ENCODE results near the gene ESRRA. TPM values are rescaled to one million over a fixed set of nuclear protein-coding genes. Genes with fewer than 3 reads are reported as not detected.

Gene ESRRA
- total RNA-seq, 5 donors from 2014 or later (not counting 1 experiment from before 2014, with no cell fraction given), result 20.2 to 43.1 (median 39.7) TPM

DNA sequence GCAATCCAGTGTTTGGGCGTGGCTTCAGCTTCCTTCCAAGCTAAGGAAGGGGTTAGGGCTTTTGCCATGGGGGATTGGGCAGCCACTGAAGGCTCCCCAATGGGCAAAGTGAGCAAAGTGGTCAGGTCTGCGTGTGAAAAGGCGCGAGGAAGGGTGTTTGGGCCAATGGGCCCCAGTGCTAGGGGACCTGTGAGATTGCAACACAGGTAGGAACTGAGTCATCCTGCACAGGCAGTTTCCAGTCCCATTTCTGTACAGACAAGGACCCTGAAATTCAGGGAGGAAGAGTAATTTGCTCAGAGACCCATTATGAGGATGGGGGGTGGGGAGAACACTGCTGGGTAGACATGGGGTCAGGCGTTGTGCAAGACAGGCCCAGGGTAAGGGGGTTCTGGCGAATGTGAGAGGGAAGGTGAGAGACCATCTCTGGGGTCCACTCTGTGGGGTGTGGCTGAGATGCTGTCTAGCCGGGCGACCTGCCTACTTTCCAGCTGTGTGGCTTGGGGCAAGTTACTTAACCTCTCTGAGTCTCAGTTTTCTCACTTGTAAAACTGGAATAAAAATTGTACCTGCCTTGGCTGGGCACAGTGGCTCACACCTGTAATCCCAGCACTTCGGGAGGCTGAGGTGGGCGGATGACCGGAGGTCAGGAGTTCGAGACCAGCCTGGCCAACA is 42.0 kb downstream of the ESRRA start:
- no peak overlapping the region for H3K4me3 ChIP-seq (ENCODE audit: control insufficient read depth in 1 of 2, extremely low read depth in 1 of 2, low read length in 1 of 2)
- H3K4me3 Mint-ChIP-seq, result no peak overlapping the region
- no peak for ATAC-seq (replicated peaks in 1 of 4)
- no peaks in the 10 kb centered on the region for H3K27me3 Mint-ChIP-seq
- peaks cover 0 to 17% of the 10 kb centered on the region in 2 experiments for H3K4me1 ChIP-seq (ENCODE audit: control insufficient read depth in 1 of 2, extremely low read depth in 1 of 2, insufficient read depth in 2 of 2, low read length in 2 of 2)
- no peaks in the 10 kb centered on the region for H3K9me3 ChIP-seq
- peaks cover 5 to 9% (median 8%) of the 10 kb centered on the region in 3 donors for H3K4me1 Mint-ChIP-seq
- peaks cover 34 to 46% of the 10 kb centered on the region in 2 donors for H3K36me3 ChIP-seq (ENCODE audit: control insufficient read depth in 2 of 2, extremely low read depth in 1 of 2, insufficient read depth in 1 of 2, low read length in 1 of 2)
- WGBS (ENCODE audit: insufficient coverage), result 85% methylated on average over 9 of the region's 12 CpGs
- H3K9me3 Mint-ChIP-seq, result no peaks in the 10 kb centered on the region
- H3K27ac Mint-ChIP-seq, result no peak overlapping the region
- no peak for DNase-seq
- peaks cover 16% of the 10 kb centered on the region for H3K36me3 Mint-ChIP-seq
- no peaks in the 10 kb centered on the region for H3K27me3 ChIP-seq (replicated peaks in 1 of 2; ENCODE audit: control insufficient read depth in 2 of 2, extremely low read depth in 1 of 2, insufficient read depth in 2 of 2, low read length in 1 of 2)
- no peak overlapping the region for H3K27ac ChIP-seq (ENCODE audit: low read length)
- POLR2A ChIA-PET, result no interaction called here
- CTCF ChIA-PET, result interaction anchor here in 1 of 2 donors (0.6 kb wide), 1 partner anchor 764 kb away, joined by 3 read pairs; the partner anchor contains the start of gene TM7SF2

DNA sequence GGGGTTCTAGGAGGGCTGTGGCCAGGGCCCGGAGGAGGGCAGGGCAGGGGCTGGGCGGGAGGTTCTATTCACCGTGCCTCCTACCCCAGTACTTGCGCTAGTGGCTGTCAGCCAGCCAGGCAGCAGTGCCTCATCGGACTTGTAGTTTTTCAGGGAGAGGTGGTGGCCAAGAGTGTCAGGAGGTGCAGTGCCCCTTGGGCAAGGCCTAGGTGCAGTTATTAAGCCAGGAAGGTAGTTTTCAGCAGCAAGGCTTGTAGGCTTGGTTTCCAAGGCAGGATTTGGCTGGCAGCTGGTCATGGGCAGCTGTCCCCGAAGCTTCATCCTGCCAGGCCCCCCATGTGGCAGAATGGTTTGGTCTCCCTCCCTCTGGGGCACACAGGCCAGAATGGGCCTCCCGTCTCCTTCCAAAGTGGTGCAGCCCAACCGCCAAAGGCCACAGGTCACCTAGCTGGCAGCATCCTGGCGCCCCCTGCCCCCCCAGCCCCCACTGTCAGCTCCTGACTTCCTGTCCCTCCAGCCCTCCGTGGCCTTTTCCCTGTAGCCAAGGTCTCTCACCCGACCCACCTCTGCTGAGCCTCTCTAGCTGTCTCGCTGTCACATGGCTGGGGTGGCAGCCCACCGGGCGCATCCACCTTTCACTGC is 43.2 kb downstream of the ESRRA start:
- Mint-ChIP-seq H3K9me3 (no peaks in the 10 kb centered on the region), H3K27me3 (no peaks in the 10 kb centered on the region), H3K4me3 (no peak overlapping the region), H3K36me3 (peaks cover 16% of the 10 kb centered on the region), H3K4me1 (peaks cover 3 to 8% (median 6%) of the 10 kb centered on the region in 3 donors), H3K27ac (peak overlapping the region in 1 of 2 donors; percentile 39)
- no peaks in the 10 kb centered on the region for H3K27me3 ChIP-seq (replicated peaks in 1 of 2; ENCODE audit: control insufficient read depth in 2 of 2, extremely low read depth in 1 of 2, insufficient read depth in 2 of 2, low read length in 1 of 2)
- no peaks in the 10 kb centered on the region for H3K9me3 ChIP-seq
- WGBS (ENCODE audit: insufficient coverage), result 96% methylated on average over 13 of the region's 14 CpGs
- ChIA-PET CTCF (interaction anchor here (0.6 kb wide), 3 partner anchors 69 to 763 kb away, joined by 3 to 4 read pairs (median 3); partner anchors contain the start of gene TM7SF2 (in 1 of the 2)), POLR2A (interaction anchor here in 1 of 2 donors (0.6 kb wide), 1 partner anchor 592 kb away, joined by 3 read pairs; no protein-coding TSS in a partner anchor)
- DNase-seq (no peak), ATAC-seq (replicated peaks in 1 of 4) (no peak)
- H3K36me3 ChIP-seq (ENCODE audit: control insufficient read depth in 2 of 2, extremely low read depth in 1 of 2, insufficient read depth in 1 of 2, low read length in 1 of 2), result peaks cover 38 to 51% of the 10 kb centered on the region in 2 donors
- H3K4me1 ChIP-seq (ENCODE audit: control insufficient read depth in 1 of 2, extremely low read depth in 1 of 2, insufficient read depth in 2 of 2, low read length in 2 of 2), result peaks cover 0 to 8% of the 10 kb centered on the region in 2 experiments
- H3K27ac ChIP-seq (ENCODE audit: low read length), result no peak overlapping the region
- H3K4me3 ChIP-seq (ENCODE audit: control insufficient read depth in 1 of 2, extremely low read depth in 1 of 2, low read length in 1 of 2), result no peak overlapping the region

DNA sequence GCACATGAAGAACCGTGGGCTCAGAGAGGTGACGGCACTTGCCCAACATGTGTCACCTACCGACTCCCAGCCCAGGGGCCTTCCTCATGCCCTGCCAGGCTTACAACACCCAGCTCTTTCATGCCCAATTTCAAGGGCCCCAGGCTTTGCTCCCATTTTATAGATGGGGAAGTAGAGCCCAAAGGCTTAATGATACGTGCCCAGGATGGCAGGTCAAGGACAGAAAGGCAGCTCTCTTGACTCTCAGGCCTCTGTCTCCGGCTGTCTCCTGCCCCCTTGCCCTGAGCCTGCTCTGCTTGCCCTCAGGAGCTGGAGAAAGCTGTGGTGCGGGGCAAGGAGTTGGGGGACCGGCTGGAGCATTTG is 43.7 kb downstream of the ESRRA start:
- Mint-ChIP-seq H3K9me3 (no peaks in the 10 kb centered on the region), H3K4me3 (no peak overlapping the region), H3K27ac (peak overlapping the region in 1 of 2 donors; percentile 39), H3K36me3 (peaks cover 16% of the 10 kb centered on the region), H3K27me3 (no peaks in the 10 kb centered on the region), H3K4me1 (peaks cover 3 to 8% (median 6%) of the 10 kb centered on the region in 3 donors)
- no peak overlapping the region for H3K27ac ChIP-seq (ENCODE audit: low read length)
- peaks cover 38 to 50% of the 10 kb centered on the region in 2 donors for H3K36me3 ChIP-seq (ENCODE audit: control insufficient read depth in 2 of 2, extremely low read depth in 1 of 2, insufficient read depth in 1 of 2, low read length in 1 of 2)
- DNase-seq, result no peak
- 96% methylated on average over 4 of the region's 7 CpGs for WGBS (ENCODE audit: insufficient coverage)
- ChIA-PET POLR2A (no interaction called here), CTCF (interaction anchor here in 1 of 2 donors (0.7 kb wide), 1 partner anchor 20 kb away, joined by 3 read pairs; no protein-coding TSS in a partner anchor)
- ATAC-seq (replicated peaks in 1 of 4), result no peak
- H3K4me1 ChIP-seq (ENCODE audit: control insufficient read depth in 1 of 2, extremely low read depth in 1 of 2, insufficient read depth in 2 of 2, low read length in 2 of 2), result peaks cover 0 to 4% of the 10 kb centered on the region in 2 experiments
- H3K9me3 ChIP-seq, result no peaks in the 10 kb centered on the region
- H3K27me3 ChIP-seq (replicated peaks in 1 of 2; ENCODE audit: control insufficient read depth in 2 of 2, extremely low read depth in 1 of 2, insufficient read depth in 2 of 2, low read length in 1 of 2), result no peaks in the 10 kb centered on the region
- no peak overlapping the region for H3K4me3 ChIP-seq (ENCODE audit: control insufficient read depth in 1 of 2, extremely low read depth in 1 of 2, low read length in 1 of 2)

DNA sequence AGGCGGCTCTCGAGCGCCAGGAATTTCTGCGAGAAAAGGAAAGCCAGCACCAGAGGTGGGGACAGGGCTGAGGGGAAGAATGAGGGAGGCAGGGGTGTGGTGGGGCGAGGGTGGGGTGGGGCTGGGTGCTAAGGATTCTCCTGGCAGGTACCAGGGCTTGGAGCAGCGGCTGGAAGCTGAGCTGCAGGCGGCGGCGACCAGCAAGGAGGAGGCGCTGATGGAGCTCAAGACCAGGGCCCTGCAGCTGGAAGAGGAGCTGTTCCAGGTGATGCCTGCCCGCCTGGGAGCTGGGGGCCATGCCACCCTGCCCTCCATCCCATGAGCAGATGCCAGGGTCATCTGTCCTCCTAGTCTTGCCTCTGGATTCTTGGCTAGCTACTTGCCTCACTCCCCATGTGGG is 44.1 kb downstream of the ESRRA start:
- Mint-ChIP-seq H3K27ac (no peak overlapping the region), H3K36me3 (peaks cover 16% of the 10 kb centered on the region), H3K27me3 (no peaks in the 10 kb centered on the region), H3K9me3 (no peaks in the 10 kb centered on the region), H3K4me1 (peaks cover 3 to 8% (median 6%) of the 10 kb centered on the region in 3 donors), H3K4me3 (no peak overlapping the region)
- no peak overlapping the region for H3K4me3 ChIP-seq (ENCODE audit: control insufficient read depth in 1 of 2, extremely low read depth in 1 of 2, low read length in 1 of 2)
- ChIA-PET CTCF (interaction anchor here in 1 of 2 donors (0.7 kb wide), 1 partner anchor 20 kb away, joined by 3 read pairs; no protein-coding TSS in a partner anchor), POLR2A (no interaction called here)
- WGBS (ENCODE audit: insufficient coverage), result 100% methylated on average over 7 of the region's 11 CpGs
- no peak for ATAC-seq (replicated peaks in 1 of 4)
- H3K27ac ChIP-seq (ENCODE audit: low read length), result no peak overlapping the region
- no peak for DNase-seq
- no peaks in the 10 kb centered on the region for H3K9me3 ChIP-seq
- H3K27me3 ChIP-seq (replicated peaks in 1 of 2; ENCODE audit: control insufficient read depth in 2 of 2, extremely low read depth in 1 of 2, insufficient read depth in 2 of 2, low read length in 1 of 2), result no peaks in the 10 kb centered on the region
- H3K4me1 ChIP-seq (ENCODE audit: control insufficient read depth in 1 of 2, extremely low read depth in 1 of 2, insufficient read depth in 2 of 2, low read length in 2 of 2), result peaks cover 0 to 4% of the 10 kb centered on the region in 2 experiments
- peaks cover 34 to 50% of the 10 kb centered on the region in 2 donors for H3K36me3 ChIP-seq (ENCODE audit: control insufficient read depth in 2 of 2, extremely low read depth in 1 of 2, insufficient read depth in 1 of 2, low read length in 1 of 2)

DNA sequence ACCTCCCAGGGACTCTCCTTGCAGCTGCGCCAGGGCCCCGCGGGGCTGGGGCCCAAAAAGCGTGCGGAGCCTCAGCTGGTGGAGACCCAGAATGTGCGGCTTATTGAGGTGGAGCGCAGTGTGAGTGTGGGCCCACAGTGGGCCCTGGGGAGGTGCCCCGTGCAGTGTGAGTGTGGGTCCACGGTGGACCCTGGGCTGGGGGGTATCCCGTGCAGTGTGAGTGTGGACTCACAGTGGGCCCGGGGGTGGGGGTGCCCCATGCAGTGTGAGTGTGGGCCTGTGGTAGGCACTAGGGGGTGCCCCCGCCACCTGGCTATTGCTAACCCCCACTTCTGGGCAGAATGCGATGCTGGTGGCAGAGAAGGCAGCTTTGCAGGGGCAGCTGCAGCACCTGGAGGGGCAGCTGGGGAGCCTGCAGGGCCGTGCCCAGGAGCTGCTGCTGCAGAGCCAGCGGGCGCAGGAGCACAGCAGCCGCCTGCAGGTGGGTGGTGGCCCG is 45.9 kb downstream of the ESRRA start:
- Histone ChIP-seq H3K27me3 (replicated peaks in 1 of 2; ENCODE audit: control insufficient read depth in 2 of 2, extremely low read depth in 1 of 2, insufficient read depth in 2 of 2, low read length in 1 of 2) (no peaks in the 10 kb centered on the region), H3K4me3 (ENCODE audit: control insufficient read depth in 1 of 2, extremely low read depth in 1 of 2, low read length in 1 of 2) (no peak overlapping the region), H3K4me1 (ENCODE audit: control insufficient read depth in 1 of 2, extremely low read depth in 1 of 2, insufficient read depth in 2 of 2, low read length in 2 of 2) (peaks cover 0 to 10% of the 10 kb centered on the region in 2 experiments), H3K9me3 (no peaks in the 10 kb centered on the region), H3K36me3 (ENCODE audit: control insufficient read depth in 2 of 2, extremely low read depth in 1 of 2, insufficient read depth in 1 of 2, low read length in 1 of 2) (peaks cover 28 to 41% of the 10 kb centered on the region in 2 donors), H3K27ac (ENCODE audit: low read length) (no peak overlapping the region)
- Mint-ChIP-seq H3K4me3 (no peak overlapping the region), H3K4me1 (peaks cover 0 to under 1% (median 0%) of the 10 kb centered on the region in 3 donors), H3K9me3 (no peaks in the 10 kb centered on the region), H3K27me3 (no peaks in the 10 kb centered on the region), H3K27ac (no peak overlapping the region), H3K36me3 (peaks cover 6% of the 10 kb centered on the region)
- POLR2A ChIA-PET, result no interaction called here
- DNase-seq (no peak), ATAC-seq (replicated peaks in 1 of 4) (no peak)
- 95% methylated on average over 16 of the region's 18 CpGs for WGBS (ENCODE audit: insufficient coverage)
- CTCF ChIA-PET, result no interaction called here

All from T-cell (primary cell).